Ovary (tissue), 3 donors: Measurements from ENCODE around the gene MAPK8IP1.

Source experiments
- CTCF ChIP-seq, 3 donors: fragments of 450-650 bp in 2 of 3; fragments of 200-600 bp in 1 of 3; IDR thresholded peaks; one replicate each; pipeline versions ENCODE4 v1.5.1 to v1.8.0; 2016 to 2022; ENCODE audit warnings: antibody characterized with exemption in 3 of 3, mild to moderate bottlenecking in 1 of 3
- POLR2A ChIP-seq: fragments of 450-650 bp; IDR thresholded peaks from one replicate; pipeline ENCODE4 v1.6.1; 2017; ENCODE audit warnings: antibody characterized with exemption, mild to moderate bottlenecking, moderate library complexity
- donor health status: DM: no; HTN: no; CAD: no.

- TF ChIP-seq CTCF (IDR thresholded peaks at IDR 0.05), result no peak
- no peak for TF ChIP-seq POLR2A
These were observed 19.0 kb downstream of the MAPK8IP1 start for GRCh38 chr11:45904309-45904915.
